ENCODE measurements around the gene UBE2N.
"Not testable (repeated sequence)": the region's sequence is repeated elsewhere in the genome, so short reads cannot be mapped to it uniquely, and the experiment has no call there.

The UBE2N gene

DNA sequence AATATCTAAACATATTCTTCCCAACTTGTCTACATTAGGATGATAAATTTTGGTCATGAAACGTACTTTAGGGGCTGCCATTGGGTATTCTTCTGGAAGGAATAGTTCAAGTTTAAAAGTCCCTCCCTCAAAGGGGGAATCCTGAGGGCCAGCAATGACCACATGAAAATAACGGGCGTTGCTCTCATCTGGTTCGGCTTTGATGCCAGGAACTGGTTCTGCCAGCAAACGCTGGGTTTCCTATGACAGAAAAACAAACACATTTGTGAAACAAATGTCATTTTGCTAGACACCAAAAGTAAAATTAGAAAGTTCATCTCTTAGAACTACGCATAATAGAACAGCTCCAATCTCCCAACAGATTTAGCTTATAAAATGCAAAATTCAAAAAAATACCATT, 30.7 kb downstream of the UBE2N start:
- not testable (repeated sequence) for DNase-seq (ENCODE audit: low read depth in 2 of 2)

DNA sequence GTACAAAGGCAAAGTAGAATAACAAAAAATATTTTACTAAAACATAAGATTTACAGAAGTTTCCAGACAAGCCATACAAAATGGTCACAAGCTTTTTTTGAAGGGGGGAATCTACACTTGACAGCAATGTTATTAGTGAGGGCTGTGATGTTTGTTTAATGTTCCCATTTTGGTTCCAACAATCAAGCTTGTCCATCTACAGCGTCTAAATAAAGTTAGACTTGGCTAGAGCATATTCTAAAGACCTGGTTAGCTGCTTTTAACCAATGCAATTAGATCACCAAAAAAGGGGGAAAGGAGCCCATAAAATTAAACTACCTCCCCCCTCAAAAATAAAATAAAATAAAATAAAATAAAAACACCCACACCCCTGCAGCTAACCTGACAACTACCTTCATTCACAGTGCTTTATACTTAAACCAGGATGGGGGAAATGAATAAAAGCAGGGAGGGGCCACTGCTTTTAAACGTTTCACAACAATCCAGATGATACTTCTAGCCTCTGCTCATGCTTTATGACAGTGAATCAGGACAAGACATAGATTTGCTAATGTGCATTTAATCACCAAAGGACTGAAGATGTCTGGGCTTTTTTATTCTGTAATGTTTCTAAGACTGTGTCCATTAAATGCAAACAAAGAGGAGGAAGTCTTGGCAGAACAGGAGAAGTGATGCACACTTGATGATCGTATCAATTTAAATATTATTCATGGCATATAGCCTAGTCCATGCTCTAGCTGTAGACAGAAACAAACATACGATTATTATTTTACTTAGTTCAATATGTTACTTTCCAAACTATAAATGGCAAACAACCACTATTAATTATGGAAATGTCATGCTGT, 32.2 kb downstream of the UBE2N start:
- DNase-seq (ENCODE audit: low read depth in 2 of 2): not testable (repeated sequence)

DNA sequence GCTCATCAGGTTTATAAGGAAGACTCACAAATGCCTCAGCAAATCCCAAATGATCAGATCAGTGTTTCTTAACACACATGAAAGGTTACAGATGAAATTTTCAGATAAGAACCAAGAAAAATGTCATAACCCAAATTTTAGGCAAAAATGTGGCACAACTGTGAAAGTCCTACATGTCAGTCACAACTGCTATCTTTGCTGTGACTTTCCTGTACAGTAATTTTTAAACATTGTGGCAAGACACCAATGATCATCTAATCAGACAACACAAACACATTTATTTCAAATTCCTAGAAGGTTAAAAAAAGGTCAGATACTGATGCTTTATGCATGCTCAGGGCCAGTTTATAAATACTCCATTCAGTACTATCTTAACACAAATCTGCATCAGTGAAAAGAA, 32.9 kb downstream of the UBE2N start:
- no peak for DNase-seq (ENCODE audit: low read depth in 2 of 2)

DNA sequence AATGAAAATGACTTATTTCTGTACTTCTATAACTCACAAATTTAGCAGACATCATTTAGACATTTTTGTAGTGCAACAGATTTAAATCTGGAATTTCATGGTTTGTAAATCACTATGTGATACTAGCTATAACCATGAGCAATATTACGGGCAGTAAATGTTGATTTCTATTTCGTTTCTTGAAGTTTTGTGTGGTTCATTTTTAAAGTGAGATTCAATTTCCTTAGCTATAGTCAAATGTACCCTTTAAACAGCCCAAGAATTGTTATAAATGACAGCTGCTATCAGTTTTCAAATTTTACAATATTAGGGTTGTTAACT, 33.8 kb downstream of the UBE2N start:
- no peak for DNase-seq (ENCODE audit: low read depth in 2 of 2)

DNA sequence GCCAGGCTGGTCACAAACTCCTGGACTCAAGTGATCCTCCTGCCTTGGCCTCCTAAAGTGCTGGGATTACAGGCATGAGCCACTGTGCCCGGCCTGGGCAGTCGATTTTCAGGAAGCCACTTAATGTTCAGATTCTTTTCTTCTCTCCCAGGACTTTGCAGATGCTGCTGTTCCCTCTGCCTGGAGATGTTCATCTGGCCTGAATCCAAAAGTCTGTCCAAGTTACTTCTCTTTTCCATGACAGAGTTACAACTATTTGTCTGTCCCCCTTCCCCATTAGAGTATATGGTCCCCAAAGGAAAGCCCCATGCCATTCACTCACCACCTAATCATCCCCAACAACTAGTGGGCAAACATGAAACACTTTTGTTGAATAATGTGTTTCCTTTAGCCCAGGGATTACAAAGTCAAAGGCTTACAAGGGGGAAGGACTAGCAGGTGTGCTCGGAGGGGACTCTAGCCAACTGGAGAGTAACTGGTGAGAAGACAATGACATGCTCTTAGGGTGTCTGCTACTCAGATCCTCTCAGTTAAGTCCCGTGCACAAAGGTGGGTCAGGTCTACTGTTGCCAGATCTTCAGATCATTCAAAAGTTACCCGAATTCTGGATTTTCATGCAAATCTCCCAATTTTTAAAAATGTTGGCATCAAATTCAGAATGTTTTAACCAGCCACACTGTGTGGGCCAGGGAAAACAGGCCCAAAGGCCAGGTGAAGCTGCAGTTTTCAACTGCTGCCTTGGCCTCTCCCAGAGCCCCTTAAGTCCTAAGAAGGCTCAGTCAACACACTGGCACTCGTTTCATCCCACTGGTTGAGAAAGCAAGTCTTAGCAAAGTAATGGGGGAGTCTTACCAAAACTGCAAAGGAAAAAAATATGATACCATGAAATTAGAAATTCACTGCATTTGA, 34.4 kb downstream of the UBE2N start:
- DNase-seq (ENCODE audit: low read depth in 2 of 2): no peak

DNA sequence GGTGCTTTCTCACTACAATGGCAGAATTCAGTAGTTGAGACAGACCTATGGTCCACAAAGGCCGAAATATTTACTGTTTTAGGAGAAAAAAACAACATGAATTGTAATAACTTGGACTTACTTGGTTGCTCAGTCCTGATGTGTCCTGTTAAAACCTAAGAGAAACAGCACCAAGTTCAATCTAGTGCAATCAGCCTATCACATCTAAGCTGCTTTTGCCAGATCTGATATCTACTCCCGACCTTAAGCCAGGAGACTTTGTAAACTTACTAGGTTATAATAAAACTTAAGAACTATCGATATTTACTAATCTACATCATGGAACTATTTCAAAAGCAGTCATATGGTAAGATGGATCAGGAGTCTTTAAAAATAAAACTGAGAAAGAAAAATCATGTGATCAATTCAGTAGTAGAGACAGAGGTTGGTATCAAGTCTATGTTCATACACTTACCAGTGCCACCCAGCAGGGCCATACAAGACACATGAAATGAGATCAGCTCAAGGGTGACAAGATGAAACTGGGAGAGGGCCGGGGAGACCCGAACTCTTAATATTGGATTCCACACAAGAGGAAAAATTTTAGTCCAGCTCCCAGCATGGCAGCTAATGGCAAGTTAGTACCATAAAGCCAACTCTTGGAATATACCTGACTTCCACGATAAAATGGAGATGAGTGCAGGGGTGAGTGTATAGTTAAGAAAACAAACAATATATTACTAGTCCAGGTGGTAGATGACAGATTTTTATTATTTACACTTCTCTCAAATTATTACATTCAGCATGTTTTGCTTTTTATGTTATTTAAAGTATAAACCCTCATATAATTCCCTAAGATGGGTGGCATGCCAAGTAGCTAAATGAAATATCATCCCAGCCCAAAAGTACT, 36.5 kb downstream of the UBE2N start:
- no peak for DNase-seq (ENCODE audit: low read depth in 2 of 2)

DNA sequence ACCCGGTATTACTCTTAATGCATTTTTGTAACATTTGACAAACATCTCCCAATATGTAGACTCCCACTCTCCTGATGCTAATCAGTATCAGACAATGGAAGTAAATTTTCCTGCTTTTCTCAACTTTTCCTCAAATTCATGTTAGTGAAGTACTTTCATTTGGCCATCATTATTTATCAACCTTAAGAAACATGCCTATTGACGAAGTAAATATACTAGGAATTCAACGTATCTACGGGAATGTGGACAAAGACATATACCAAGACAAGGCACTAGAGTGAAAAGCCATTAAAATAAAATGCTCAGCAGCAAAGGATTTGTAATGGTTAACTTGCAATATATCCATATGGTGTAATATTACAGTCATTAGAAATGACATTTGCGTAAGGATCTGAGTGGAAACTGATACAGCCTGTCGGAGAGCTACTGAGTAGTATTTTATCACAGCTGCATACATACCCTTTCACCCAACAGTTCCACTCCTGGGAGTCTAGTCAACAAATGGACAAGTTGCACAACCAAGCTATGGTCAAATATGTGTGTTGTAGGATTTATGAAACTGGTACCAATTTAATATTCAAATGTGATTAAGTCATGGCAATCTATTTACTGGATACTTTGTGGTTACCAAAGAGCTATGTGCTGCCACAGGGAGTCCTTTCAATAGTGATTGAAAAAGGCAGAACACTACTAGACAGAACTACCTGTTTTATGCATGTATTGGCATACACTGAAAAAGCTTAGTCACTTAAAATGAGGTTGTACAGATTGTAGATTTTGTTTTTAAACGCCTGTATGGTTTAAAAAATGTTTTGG, 37.6 kb downstream of the UBE2N start:
- no peak for DNase-seq (ENCODE audit: low read depth in 2 of 2)

DNA sequence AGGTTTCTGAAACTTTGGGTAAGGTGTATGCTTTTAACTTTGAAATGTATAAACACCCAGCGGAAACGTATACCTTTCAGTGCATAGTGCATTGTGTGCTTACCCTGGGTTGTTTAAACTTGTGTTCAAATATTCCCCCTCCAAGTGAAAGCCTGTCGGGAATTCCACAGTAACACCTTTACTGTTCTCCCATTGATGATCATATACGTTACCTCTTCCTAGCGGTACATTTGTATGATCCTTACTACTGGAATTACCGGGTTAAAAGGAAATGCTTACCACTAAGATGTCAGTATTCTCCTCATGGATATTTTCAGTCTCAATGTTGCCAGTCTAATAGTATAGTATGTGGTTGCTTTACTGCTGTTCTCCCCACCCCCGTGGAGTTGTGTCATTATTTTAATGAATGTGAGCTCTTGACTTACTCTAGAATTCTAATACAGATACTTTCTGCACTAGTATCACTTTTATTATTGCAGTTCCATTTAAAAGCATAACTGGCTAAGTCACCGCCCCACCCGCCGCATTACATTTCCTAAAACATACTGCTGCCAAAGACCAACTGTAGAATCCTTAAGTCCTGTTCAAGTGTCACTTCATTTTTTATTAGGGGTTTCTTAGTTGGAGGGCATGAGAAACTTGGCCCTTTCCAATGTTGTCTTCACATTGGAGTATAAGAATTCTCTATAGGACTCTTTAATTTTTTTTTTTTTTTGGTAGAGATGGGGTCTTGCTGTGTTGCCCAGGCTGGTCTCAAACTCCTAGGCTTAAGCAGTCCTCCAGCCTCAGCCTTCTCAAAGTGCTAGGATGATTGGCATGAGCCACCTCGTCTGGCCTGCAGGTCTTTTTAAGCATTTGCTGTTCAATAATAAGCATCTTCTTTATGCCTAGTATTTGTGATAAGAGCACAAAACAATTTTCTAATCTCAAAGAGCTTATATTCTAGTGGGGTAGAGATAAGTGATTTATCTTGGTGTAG, 39.1 kb downstream of the UBE2N start:
- DNase-seq (ENCODE audit: low read depth in 2 of 2): no peak

DNA sequence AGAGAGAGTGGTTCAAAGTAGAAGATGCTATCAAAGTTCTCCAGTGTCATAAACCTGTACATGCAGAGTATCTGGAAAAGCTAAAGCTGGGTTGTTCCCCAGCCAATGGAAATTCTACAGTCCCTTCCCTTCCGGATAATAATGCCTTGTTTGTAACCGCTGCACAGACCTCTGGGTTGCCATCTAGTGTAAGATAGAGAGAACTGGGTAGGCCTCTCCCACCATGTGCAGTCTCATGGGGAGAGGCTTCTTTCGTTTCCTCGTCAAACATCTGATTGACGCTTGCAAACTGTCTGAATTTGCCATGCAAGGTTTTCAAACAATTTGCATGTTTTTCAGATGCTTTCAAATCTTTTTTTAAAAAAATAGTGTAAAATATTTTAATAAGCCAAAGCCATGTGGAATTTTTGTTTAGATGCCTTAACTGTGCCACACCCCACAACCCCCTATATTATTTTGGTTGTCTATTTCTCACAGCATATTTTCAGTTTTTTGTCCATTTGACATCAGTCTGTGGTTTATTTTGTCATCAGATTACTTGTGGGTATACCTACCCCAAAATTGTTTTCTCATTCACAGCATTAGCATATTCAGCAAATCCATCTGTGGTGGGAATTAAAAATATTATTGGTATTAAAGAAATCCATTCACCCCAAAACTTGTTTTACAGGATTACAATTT, 42.4 kb downstream of the UBE2N start:
- not testable (repeated sequence) for DNase-seq (ENCODE audit: low read depth in 2 of 2)

DNA sequence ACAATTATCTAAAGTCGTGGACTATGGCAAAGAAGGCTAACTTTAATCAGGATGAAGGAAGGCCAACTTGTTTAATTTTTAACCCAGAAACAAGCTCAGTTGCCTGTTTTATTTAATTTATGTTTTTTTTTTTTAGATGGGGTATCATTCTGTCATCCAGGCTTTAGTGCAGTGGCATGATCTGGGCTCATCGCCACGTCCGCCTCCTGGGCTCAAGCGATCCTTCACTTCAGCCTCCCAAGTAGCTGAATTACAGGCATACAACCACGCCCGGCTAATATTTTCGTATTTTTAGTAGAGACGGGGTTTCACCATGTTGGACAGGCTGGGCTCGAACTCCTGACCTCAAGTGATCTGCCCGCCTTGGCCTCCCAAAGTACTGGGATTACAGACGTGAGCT, 44.3 kb downstream of the UBE2N start:
- no peak for DNase-seq (ENCODE audit: low read depth in 2 of 2)

DNA sequence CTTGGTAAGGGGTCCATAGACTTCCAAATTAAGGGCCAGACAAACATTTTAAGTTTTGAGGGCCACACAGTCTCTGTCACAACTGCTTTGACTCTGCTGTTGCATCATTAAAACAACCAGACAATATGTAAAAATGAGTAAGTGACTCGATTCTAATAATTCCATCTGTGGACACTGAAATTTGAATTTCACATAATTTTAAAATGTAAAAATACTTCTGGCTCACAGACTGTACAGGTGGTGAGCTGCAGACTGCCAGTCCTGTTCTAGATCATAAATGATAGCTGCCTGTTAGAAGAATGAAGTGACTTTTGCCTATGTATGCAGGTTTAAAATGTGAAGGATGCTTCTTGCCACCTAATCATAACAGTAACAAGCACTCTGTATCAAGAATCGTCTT, 48.3 kb downstream of the UBE2N start:
- no peak for DNase-seq (ENCODE audit: low read depth in 2 of 2)

DNA sequence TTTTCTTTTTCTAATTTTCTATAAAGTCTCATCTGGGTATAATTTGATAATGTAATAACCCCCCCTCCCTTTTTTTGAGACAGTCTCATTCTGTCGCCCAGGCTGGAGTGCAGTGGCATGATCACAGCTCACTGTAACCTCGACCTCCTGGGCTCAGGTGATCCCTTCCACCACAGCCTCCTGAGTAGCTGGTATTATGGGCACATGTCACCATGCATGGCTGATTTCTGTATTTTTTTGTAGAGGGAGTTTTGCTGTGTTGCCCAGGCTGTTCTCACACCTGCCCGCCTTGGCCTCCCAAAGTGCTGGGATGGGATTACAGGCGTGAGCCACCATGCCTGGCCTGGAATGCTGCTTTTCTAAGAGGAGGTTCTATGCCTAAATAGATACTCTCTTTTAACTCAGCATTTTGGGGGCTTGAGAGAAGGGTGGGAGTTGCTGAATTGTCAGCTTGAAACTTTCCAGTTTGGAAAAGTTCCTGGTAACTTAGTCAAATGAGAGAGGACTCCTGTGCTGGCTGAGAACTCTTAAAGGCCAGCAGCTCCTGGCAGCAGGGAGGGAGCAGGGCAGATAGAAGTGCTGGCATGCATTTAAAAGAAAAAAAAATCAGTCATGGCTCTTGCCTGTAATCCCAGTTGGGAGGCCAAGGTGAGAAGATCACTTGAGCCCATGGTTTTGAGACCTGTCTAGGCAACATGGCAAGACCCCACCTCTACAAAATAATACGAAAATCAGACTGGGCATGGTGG, 51.0 kb downstream of the UBE2N start:
- DNase-seq (ENCODE audit: low read depth in 2 of 2): no peak

DNA sequence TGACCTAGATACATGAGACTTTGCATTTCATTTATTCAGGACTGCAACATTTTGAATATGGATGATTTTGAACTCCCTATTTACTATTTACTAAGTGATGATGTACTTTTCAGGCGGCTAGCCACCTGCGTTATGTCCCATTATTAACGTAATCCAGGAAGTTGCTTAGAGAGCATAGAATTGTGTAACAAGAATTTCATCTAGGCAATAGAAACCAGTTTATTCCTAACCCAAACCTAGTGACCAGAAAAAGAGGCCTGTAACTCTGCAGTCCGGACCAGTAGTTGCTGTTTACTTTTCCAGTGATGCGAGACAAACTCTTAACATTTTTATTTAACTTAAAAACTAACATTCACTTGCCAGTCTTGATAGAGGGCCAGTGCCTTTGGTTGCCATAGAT, 51.7 kb downstream of the UBE2N start:
- no peak for DNase-seq (ENCODE audit: low read depth in 2 of 2)

DNA sequence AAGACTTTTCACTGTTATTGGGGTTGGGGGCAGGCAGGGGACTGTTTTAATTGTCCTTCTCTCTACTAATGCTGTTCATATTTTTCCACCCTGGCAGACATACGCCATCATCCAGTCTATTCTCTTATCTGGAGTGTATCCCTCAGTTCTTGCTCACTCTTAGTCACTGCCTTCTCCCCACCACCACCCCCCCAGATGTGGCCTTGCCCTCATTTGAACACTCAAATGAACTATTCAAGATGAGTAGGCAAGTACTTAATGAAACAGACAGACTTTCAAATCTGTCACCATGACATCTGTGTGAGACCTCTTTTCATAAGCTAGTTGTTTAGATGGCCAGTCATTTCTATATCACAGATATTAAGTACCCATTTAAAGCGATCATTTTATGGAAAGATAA, 54.0 kb downstream of the UBE2N start:
- DNase-seq (ENCODE audit: low read depth in 2 of 2): no peak

DNA sequence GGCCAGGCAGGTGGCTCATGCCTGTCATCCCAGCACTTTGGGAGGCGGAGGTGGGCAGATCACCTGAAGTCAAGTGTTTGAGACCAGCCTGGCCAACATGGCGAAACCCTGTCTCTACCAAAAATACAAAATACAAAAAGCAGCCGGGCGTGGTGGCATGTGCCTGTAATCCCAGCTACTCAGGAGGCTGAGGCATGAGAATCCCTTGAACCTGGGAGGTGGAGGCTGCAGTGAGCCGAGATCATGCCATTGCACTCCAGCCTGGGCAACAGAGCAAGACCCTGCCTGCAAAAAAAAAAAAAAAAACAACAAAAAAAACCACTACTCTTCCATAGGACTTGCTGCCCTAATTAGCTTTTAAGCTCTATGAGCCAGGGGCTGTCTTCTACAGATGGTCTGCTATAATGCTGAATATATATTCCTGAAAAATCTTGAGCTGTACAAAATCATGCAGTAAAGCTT, 59.7 kb downstream of the UBE2N start:
- not testable (repeated sequence) for DNase-seq (ENCODE audit: low read depth in 2 of 2)

DNA sequence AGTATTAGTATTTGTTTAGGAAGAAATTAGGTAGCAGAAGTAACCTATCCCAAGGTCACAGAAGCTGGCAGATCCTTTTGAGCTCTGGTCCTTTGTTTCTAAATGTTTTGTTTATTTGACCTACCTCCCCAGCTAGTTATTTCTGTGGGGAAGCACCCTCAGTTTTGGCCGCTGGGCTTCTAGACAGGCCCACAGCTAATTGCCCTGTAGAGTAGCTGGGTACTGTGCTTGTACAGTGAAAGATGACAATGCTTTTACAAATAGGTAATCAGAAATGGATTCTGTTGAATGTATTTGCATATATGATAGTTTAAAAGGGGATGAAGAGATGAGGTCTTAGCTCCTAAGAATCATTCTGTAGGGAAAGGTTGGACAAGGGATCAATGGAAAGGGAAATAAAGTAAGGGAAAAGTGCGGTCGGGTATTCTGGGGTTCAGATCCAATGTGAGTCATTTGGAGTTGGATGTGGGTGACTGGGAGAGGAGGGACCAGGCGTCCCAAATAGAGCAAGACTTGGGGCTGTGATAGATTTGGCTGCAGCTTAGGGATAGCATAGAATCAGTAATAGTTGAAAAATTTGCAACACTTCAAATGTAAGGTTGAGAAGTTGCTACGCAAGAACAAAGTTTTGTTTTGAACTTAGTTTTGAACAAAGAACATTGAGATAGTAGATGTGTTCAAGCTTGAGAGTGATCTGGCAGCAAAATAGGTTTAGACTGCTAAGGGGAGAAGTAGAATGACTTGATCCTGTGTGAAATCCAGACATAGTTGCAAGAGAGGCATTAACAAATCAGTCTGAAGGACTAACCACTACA, 60.4 kb downstream of the UBE2N start:
- DNase-seq (ENCODE audit: low read depth in 2 of 2): no peak

DNA sequence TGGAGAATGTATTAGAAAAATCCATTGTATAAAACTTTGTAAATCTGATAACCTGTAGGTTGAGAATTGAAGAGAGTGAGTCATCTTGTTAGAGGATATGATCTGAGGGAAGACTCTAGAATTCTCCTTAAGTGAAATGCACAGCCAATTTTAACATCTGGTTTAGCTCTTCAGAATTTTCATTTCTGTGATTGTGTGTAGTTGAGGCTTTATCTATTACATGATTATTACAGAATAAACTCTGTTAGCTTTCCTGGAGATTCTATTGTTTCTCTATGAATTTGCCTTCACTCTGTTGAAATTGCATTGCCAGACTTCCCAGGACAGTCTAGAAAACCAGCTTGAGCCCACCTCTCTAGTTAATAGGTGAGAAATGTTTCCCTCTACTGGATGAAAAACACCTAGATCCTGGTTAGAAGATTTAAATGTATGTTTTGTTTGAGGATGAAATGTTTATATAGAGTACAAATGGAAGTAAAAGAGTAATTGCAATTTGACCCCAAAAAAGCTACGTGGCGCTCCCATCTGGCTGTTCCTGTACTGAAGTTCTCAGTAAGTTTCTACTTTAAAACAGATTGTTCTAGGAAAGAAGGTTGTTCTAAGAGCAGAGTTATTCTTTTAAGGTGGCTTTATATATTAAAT, 61.1 kb downstream of the UBE2N start:
- no peak for DNase-seq (ENCODE audit: low read depth in 2 of 2)

All from stimulated activated CD4-positive, alpha-beta T cell treated with anti-CD3 and anti-CD28 coated beads, Interleukin-1b, Interleukin-23, amount 100 ng/mL, for 1 hour (primary cell).